Measurements from ENCODE around the gene C1orf87.

DNA sequence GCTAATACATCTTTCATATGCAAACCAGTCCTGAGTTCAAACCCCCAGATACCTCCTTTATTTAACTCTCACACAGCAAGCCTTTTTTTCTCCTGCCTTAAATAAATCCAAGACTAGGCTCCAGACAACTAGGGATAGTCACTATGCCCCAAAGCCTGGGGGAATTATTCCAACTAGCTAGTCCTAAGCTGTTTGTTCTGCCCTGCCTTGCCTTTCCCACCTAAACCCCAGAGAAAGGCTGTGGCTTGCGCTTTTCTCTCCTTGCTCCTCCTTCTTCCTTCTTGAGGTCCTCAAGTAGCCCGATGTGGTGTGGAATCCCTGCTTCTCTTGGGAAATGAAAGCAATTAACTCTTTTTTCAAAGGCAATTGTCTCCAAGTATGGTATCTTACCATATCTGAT lies 31.8 kb downstream of the C1orf87 start:
- TF ChIP-seq ZNF565 (CRISPR knock-in tag; conservative IDR thresholded peaks at IDR 0.05; ENCODE audit: low read depth) (no peak), CSRNP3 (CRISPR knock-in tag; IDR thresholded peaks at IDR 0.05) (no peak)

All from SK-N-SH treated with all-trans-retinoic acid at 6 μM for 48 hours (cell line).